K562 (cell line): ENCODE results near the gene ATF1. TPM values are rescaled to one million over a fixed set of nuclear protein-coding genes. Genes with fewer than 3 reads are reported as not detected.

ENCODE experiments used
- ATAC-seq: fragments of 200-7000 bp; cut with Tn5 transposase; 3 replicates; pipeline ENCODE4 v1.9.1; 2020; ENCODE audit warnings: moderate library complexity
- BruUV-seq: library from RNA; stranded (reverse); fragments of 400-500 nt; replicated peaks from 2 replicates; lab custom pipeline; 2021; lab: Mats Ljungman, UMichigan
- CTCF ChIA-PET: fragments of 300-600 bp; formaldehyde crosslinking; extraction: SDS; loops from one replicate; lab custom pipeline; 2021; ENCODE audit warnings: low intra/inter-chr PET ratio; lab: Yijun Ruan, JAX
- POLR2A ChIA-PET: fragments of 300-600, 350-650 bp; sonication (Branson Sonifier 250); formaldehyde crosslinking; extraction: SDS; loops from one replicate; lab custom pipeline; 2021; ENCODE audit warnings: antibody characterized with exemption, inconsistent platforms; lab: Yijun Ruan, JAX
- DNase-seq, 4 experiments: peaks; one replicate each; pipeline versions ENCODE4 v3.0.0 to v3.0.0-alpha.2; 2011 to 2018; ENCODE audit warnings: low spot score in 3 of 4, mixed read lengths in 3 of 4; ENCODE audit errors: extremely low read depth in 1 of 4
- FAIRE-seq: peaks from 2 replicates; lab custom pipeline; 2011; peaks lifted over from hg19 to GRCh38; lab: Jason Lieb, UNC
- H2AFZ ChIP-seq: 2 replicates; pipeline ENCODE4 v1.6.0; 2011; ENCODE audit warnings: low read depth, low read length, control low read depth, inconsistent platforms
- H3K27ac ChIP-seq: fragments of 200-600 bp; 3 replicates; pipeline ENCODE4 v1.8.0; 2011; ENCODE audit warnings: low read depth, mild to moderate bottlenecking, control low read depth, inconsistent platforms, low read length, moderate library complexity, mixed read lengths; ENCODE audit errors: extremely low read depth
- H3K27me3 ChIP-seq, 2 experiments: fragments of 300-600 bp in 1 of 2; 2 replicates in 1 of 2; 3 replicates in 1 of 2; pipeline versions ENCODE4 v1.6.0 to v1.8.0; 2011; ENCODE audit warnings: inconsistent platforms in 2 of 2, low read length in 2 of 2, mild to moderate bottlenecking in 1 of 2, mixed read lengths in 1 of 2, moderate library complexity in 1 of 2; ENCODE audit not compliant: control insufficient read depth in 2 of 2, insufficient read depth in 2 of 2
- H3K36me3 ChIP-seq: fragments of 300-600 bp; 3 replicates; pipeline ENCODE4 v1.8.0; 2011; ENCODE audit warnings: mild to moderate bottlenecking, low read length, inconsistent platforms; ENCODE audit not compliant: control insufficient read depth, insufficient read depth
- H3K4me1 ChIP-seq, 2 experiments: fragments of 200-600 bp in 1 of 2; replicated peaks in 1 of 2; 2 replicates in 1 of 2; 3 replicates in 1 of 2; pipeline versions ENCODE4 v1.5.1 to v1.8.0; 2011; ENCODE audit warnings: inconsistent platforms in 2 of 2, low read length in 2 of 2, mild to moderate bottlenecking in 1 of 2, mixed read lengths in 1 of 2, moderate library complexity in 1 of 2; ENCODE audit not compliant: control insufficient read depth in 2 of 2, insufficient read depth in 2 of 2
- H3K4me2 ChIP-seq: 2 replicates; pipeline ENCODE4 v1.6.1; 2011; ENCODE audit warnings: low read length, control low read depth, inconsistent platforms, mixed read lengths; ENCODE audit not compliant: insufficient read depth
- H3K4me3 ChIP-seq: fragments of 200-600 bp; sonication (generic), shearing (Covaris generic); 2 replicates; pipeline ENCODE4 v1.5.1; 2016; ENCODE audit warnings: control low read depth, inconsistent platforms
- H3K79me2 ChIP-seq: fragments of 200-600 bp; 3 replicates; pipeline ENCODE4 v1.8.0; 2011; ENCODE audit warnings: low read length, inconsistent platforms; ENCODE audit not compliant: control insufficient read depth, insufficient read depth
- H3K9ac ChIP-seq, 2 experiments: 2 replicates each; pipeline versions ENCODE4 v1.6.0 to v1.6.1; 2011; ENCODE audit warnings: low read depth in 2 of 2, low read length in 2 of 2, control low read depth in 1 of 2, inconsistent platforms in 1 of 2, mild to moderate bottlenecking in 1 of 2, mixed read lengths in 1 of 2; ENCODE audit not compliant: insufficient read depth in 1 of 2
- H3K9me1 ChIP-seq: one replicate; pipeline ENCODE4 v1.6.0; 2011; ENCODE audit warnings: inconsistent platforms, mild to moderate bottlenecking, low read length, moderate library complexity; ENCODE audit not compliant: control insufficient read depth, insufficient read depth
- H3K9me3 ChIP-seq: replicated peaks from 2 replicates; pipeline ENCODE4 v1.5.1; 2011; ENCODE audit warnings: low read depth, low read length, inconsistent platforms; ENCODE audit not compliant: control insufficient read depth, insufficient read depth
- H4K20me1 ChIP-seq: replicated peaks from 2 replicates; pipeline ENCODE4 v1.6.1; 2011; ENCODE audit warnings: low read length, inconsistent platforms, mixed read lengths; ENCODE audit not compliant: control insufficient read depth, insufficient read depth
- EZH2 ChIP-seq: IDR thresholded peaks from 2 replicates; pipeline ENCODE4 v1.6.1; 2012; ENCODE audit warnings: low read depth, mild to moderate bottlenecking, inconsistent platforms, low read length, borderline replicate concordance
- NCOA4 ChIP-seq: fragments of 450-650 bp; IDR thresholded peaks from 2 replicates; pipeline ENCODE4 v1.6.1; 2018; ENCODE audit warnings: mild to moderate bottlenecking; ENCODE audit not compliant: partially characterized antibody
- NR4A1 ChIP-seq, 2 experiments: fragments of 250-450 bp in 1 of 2; fragments of 450-650 bp in 1 of 2; sonication (Bioruptor Pico) in 1 of 2; IDR thresholded peaks; 2 replicates each; pipeline versions ENCODE4 v1.4.0 to v1.6.1; 2016 to 2020; ENCODE audit warnings: mild to moderate bottlenecking in 2 of 2, missing compliant biosample characterization in 1 of 2, missing genetic modification characterization in 1 of 2, moderate library complexity in 1 of 2
- RBM39 ChIP-seq: fragments of 200-400 bp; formaldehyde crosslinking; optimal IDR thresholded peaks from 2 replicates; pipeline ENCODE3; 2018; ENCODE audit warnings: low read depth, low read length
- SRSF7 ChIP-seq: fragments of 200-400 bp; formaldehyde crosslinking; optimal IDR thresholded peaks from 2 replicates; pipeline ENCODE3; 2017; ENCODE audit warnings: mild to moderate bottlenecking, low read depth, low read length
- WGBS: fragments of 100-300 bp; shearing (Covaris generic); methylation state at CpG from one replicate; pipeline ENCODE4 v1.1.6; 2016; ENCODE audit warnings: low coverage, mixed read lengths; ENCODE audit not compliant: insufficient coverage; ENCODE audit errors: missing lambda C conversion rate; 5-methylcytosine and 5-hydroxymethylcytosine counted together
- in situ Hi-C: fragments of 300-500 bp; cut with MboI; formaldehyde crosslinking; loops from 4 replicates; pipeline ENCODE4 v1.15.0; 2018; ENCODE audit warnings: inconsistent platforms, mixed read lengths
- intact Hi-C: fragments of 100-400 bp; cut with micrococcal nuclease; formaldehyde crosslinking; loops from 2 replicates; pipeline ENCODE4 v1.14.2; 2022
- polyA plus RNA-seq, 8 experiments: library from polyadenylated mRNA; depleted of rRNA in 4 of 8; stranded (reverse) in 5 of 8; unstranded in 3 of 8; fragments of >200 nt; fragmentation: Nextera tagmentation in 2 of 8; fragmentation: Illumina TruSeq in 1 of 8; extraction: Ambion mirVana in 2 of 8; extraction: Trizol in 1 of 8; gene quantifications; 2 replicates each; pipeline versions ENCODE4 v1.2.1 to v1.2.3, GENCODE V29; 2011 to 2014; ENCODE audit warnings: inconsistent platforms in 1 of 8, missing spikeins in 1 of 8
- total RNA-seq, 7 experiments: library from RNA; depleted of rRNA in 6 of 7; stranded (reverse); fragments of >200 nt in 6 of 7; fragmentation: Illumina TruSeq in 2 of 7; extraction: Trizol in 2 of 7; gene quantifications; 2 replicates each; pipeline versions ENCODE4 v1.2.1 to v1.2.3, GENCODE V29; 2011 to 2021; ENCODE audit warnings: low replicate concordance in 1 of 7

Gene ATF1
- total and polyA plus RNA-seq, 9 of the 15 experiments (the other 6 are each of a cell fraction or from before 2014, with no cell fraction given): 19.8 to 83.5 (median 51.4) TPM

DNA sequence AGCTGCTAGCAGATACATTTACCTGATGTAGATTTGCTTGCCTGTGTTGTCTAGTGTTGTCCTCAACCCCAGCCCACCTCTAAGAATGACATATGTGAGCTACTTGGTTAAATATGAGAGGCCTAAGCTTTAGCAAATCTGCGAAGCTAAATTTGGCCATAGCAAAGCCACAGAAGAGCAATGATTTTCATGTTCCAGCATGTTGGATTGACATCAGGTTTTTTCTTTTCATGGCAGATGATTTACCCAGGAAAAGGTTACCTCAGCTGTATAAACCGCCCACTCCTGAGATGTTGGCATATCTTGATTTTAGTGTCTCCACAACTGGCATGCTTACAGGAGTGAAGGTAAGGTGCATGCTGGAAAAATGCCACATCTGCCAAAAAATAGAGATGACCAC, 36.4 kb upstream of the ATF1 start:
- in situ Hi-C loops: no loop called here
- H3K9me1 ChIP-seq: no peaks in the 10 kb centered on the region
- POLR2A ChIA-PET: interaction anchor here (1.2 kb wide), 1 partner anchor 14 kb away, joined by 3 read pairs; no protein-coding TSS in a partner anchor
- 100% methylated on average over 2 of the region's 2 CpGs for WGBS
- no peak overlapping the region for H2AFZ ChIP-seq
- H3K27ac ChIP-seq: no peak overlapping the region
- BruUV-seq: no TSS peak
- intact Hi-C loops: no loop called here
- no peaks in the 10 kb centered on the region for H4K20me1 ChIP-seq
- peaks cover 81% of the 10 kb centered on the region for H3K36me3 ChIP-seq
- no peak for FAIRE-seq
- no peak overlapping the region for H3K4me3 ChIP-seq
- H3K4me2 ChIP-seq: no peak overlapping the region
- H3K9me3 ChIP-seq: no peaks in the 10 kb centered on the region
- no peaks in the 10 kb centered on the region for H3K79me2 ChIP-seq
- TF ChIP-seq SRSF7: no peak
- TF ChIP-seq, all 486 proteins: peak for 0
- CTCF ChIA-PET: no interaction called here
- no peak overlapping the region for H3K9ac ChIP-seq
- ATAC-seq (no peak), DNase-seq (no peak)
- H3K4me1 ChIP-seq: no peaks in the 10 kb centered on the region
- H3K27me3 ChIP-seq: no peaks in the 10 kb centered on the region

DNA sequence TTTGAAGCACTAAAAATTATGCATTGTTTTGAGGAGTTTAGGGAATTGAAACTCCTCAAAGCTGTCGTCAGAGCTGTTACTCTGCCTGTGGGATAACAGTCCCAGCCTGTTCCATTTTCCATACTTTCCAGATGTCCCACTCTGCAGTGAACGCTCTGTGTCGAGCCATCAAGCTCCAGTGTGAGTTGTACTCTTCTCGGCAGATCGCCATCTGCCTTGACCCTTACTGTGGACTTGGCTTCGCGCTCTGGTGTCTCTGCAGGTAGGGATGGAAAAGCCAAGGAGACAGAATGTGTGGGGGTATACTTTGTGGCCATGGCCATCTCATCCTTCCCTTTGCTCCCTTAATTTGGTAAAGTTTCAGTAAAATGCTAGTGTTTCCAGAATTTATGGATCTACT, 35.5 kb upstream of the ATF1 start:
- peaks cover 78% of the 10 kb centered on the region for H3K36me3 ChIP-seq
- H3K9me1 ChIP-seq: no peaks in the 10 kb centered on the region
- no peaks in the 10 kb centered on the region for H3K9me3 ChIP-seq
- H3K27ac ChIP-seq: no peak overlapping the region
- intact Hi-C loops (no loop called here), in situ Hi-C loops (no loop called here)
- ATAC-seq (no peak), DNase-seq (no peak), FAIRE-seq (no peak)
- H3K4me2 ChIP-seq: no peak overlapping the region
- no peak overlapping the region for H2AFZ ChIP-seq
- no peaks in the 10 kb centered on the region for H4K20me1 ChIP-seq
- no peak overlapping the region for H3K9ac ChIP-seq
- CTCF ChIA-PET: no interaction called here
- no peaks in the 10 kb centered on the region for H3K4me1 ChIP-seq
- WGBS: 87% methylated on average over 5 of the region's 7 CpGs
- BruUV-seq: no TSS peak
- H3K4me3 ChIP-seq: no peak overlapping the region
- H3K79me2 ChIP-seq: no peaks in the 10 kb centered on the region
- no peaks in the 10 kb centered on the region for H3K27me3 ChIP-seq
- no peak for TF ChIP-seq RBM39
- no peak for TF ChIP-seq NR4A1 (CRISPR knock-in tag; IDR thresholded peaks at IDR 0.05)
- no peak for TF ChIP-seq NR4A1 (tag; IDR thresholded peaks at IDR 0.05)
- TF ChIP-seq EZH2: no peak
- TF ChIP-seq NCOA4: no peak
- POLR2A ChIA-PET: interaction anchor here (0.6 to 1.2 kb wide), 2 partner anchors 9 to 13 kb away, joined by 3 read pairs; no protein-coding TSS in a partner anchor
